ENCODE measurements around the gene CBX3. TPM values are rescaled to one million over a fixed set of nuclear protein-coding genes. Genes with fewer than 3 reads are reported as not detected.

Gene CBX3
- total and polyA plus RNA-seq, 2 of the 8 experiments (the other 6 are each of a cell fraction or from before 2014, with no cell fraction given), result 71.3 to 258 TPM

DNA sequence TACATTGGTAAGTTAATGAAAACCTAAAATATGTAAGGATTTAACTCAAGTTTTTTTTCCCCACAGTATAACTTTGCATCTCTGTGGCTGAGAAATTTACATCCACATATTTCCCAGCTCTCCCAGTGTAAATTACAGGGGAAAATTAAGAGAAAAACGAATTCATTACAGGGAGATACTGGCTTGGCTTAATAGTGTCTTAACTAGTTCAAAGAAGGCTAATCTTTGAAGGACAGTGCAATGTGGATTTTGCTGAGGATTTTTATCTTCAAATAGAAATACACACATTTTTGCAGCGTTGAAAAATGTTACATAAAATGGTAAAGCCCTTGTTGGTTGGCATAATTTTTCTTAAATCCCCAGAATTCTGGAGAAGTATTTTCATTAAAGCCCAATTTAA is 1.5 kb downstream of the CBX3 start (continued):
- no peak for TF ChIP-seq NRF1 (IDR thresholded peaks at IDR 0.05; ENCODE audit: low read depth, low read length)
- TF ChIP-seq CREB1 (IDR thresholded peaks at IDR 0.05), result no peak
- no peak for TF ChIP-seq JUN (IDR thresholded peaks at IDR 0.05; ENCODE audit: low read depth, low read length)
- TF ChIP-seq, protein P1, sequence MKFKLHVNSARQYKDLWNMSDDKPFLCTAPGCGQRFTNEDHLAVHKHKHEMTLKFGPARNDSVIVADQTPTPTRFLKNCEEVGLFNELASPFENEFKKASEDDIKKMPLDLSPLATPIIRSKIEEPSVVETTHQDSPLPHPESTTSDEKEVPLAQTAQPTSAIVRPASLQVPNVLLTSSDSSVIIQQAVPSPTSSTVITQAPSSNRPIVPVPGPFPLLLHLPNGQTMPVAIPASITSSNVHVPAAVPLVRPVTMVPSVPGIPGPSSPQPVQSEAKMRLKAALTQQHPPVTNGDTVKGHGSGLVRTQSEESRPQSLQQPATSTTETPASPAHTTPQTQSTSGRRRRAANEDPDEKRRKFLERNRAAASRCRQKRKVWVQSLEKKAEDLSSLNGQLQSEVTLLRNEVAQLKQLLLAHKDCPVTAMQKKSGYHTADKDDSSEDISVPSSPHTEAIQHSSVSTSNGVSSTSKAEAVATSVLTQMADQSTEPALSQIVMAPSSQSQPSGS (IDR thresholded peaks at IDR 0.05; ENCODE audit: low read length), result no peak
- TF ChIP-seq POLR2A (IDR thresholded peaks at IDR 0.05; ENCODE audit: control extremely low read depth in 1 of 2, low read depth in 2 of 2, low read length in 2 of 2), result no peak; a peak in 1 of 3 replicates
- no peak for TF ChIP-seq BACH1 (IDR thresholded peaks at IDR 0.05; ENCODE audit: low read length)
- TF ChIP-seq KDM5A (IDR thresholded peaks at IDR 0.05; ENCODE audit: low read length), result no peak

All from H1 (cell line).